Neural cell (in vitro differentiated cells): Measurements from ENCODE around the gene ADGRB2.

Experiments
- EP300 ChIP-seq: fragments of 450-650 bp; conservative IDR thresholded peaks from 2 replicates; pipeline ENCODE4 v1.6.1; 2014; ENCODE audit warnings: antibody characterized with exemption, mild to moderate bottlenecking, moderate library complexity; ENCODE audit not compliant: poor library complexity, severe bottlenecking
- POLR2AphosphoS5 ChIP-seq: IDR thresholded peaks from 2 replicates; pipeline ENCODE4 v1.6.1; 2012
- TF ChIP-seq, protein P1 (sequence below): fragments of 450-650 bp; IDR thresholded peaks from 2 replicates; pipeline ENCODE4 v1.5.1; 2014; ENCODE audit warnings: antibody characterized with exemption, mild to moderate bottlenecking, moderate library complexity; ENCODE audit not compliant: poor library complexity, severe bottlenecking

DNA sequence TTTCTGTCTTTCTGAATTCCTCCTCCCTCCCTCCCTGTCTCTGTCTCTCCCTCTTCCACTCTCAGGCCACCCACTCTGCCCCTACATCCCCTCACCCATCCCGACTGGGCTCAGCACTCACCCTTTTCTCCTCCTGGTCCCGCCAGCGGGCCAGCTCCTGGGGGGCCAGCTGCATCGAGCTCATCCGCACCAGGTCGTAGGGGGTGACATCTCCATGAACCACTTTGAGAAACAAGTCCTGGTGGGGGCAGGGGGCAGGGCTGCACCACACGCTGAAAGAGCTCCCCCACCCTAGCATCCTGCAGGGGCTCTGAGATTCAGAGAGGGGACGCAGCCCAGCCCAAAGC, 33.9 kb upstream of the ADGRB2 start:
- no peak for TF ChIP-seq EP300
- TF ChIP-seq, protein P1, sequence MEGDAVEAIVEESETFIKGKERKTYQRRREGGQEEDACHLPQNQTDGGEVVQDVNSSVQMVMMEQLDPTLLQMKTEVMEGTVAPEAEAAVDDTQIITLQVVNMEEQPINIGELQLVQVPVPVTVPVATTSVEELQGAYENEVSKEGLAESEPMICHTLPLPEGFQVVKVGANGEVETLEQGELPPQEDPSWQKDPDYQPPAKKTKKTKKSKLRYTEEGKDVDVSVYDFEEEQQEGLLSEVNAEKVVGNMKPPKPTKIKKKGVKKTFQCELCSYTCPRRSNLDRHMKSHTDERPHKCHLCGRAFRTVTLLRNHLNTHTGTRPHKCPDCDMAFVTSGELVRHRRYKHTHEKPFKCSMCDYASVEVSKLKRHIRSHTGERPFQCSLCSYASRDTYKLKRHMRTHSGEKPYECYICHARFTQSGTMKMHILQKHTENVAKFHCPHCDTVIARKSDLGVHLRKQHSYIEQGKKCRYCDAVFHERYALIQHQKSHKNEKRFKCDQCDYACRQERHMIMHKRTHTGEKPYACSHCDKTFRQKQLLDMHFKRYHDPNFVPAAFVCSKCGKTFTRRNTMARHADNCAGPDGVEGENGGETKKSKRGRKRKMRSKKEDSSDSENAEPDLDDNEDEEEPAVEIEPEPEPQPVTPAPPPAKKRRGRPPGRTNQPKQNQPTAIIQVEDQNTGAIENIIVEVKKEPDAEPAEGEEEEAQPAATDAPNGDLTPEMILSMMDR, result no peak
- no peak for TF ChIP-seq POLR2AphosphoS5
